Karpas-422 (cell line): ENCODE results near the gene NRXN3. TPM values are rescaled to one million over a fixed set of nuclear protein-coding genes. Genes with fewer than 3 reads are reported as not detected.
A peak's percentile ranks its signal among the peaks of the same experiment; 100 is the strongest.

ENCODE experiments used
- DNase-seq: peaks from one replicate; pipeline ENCODE4 v3.0.0-alpha.2; 2015
- H2AFZ ChIP-seq: fragments of 200-600 bp; sonication (generic); 2 replicates; pipeline ENCODE4 v1.6.1; 2014; ENCODE audit warnings: antibody characterized with exemption, low read length, mixed read lengths
- H3K27ac ChIP-seq: fragments of 200-600 bp; sonication (generic); 2 replicates; pipeline ENCODE4 v1.5.1; 2014; ENCODE audit warnings: mild to moderate bottlenecking, low read length, moderate library complexity
- H3K27me3 ChIP-seq: fragments of 200-600 bp; sonication (generic); 2 replicates; pipeline ENCODE4 v1.6.1; 2014; ENCODE audit warnings: low read length, mixed read lengths
- H3K36me3 ChIP-seq: fragments of 200-600 bp; sonication (generic); 2 replicates; pipeline ENCODE4 v1.6.1; 2014; ENCODE audit warnings: low read length, mixed read lengths; ENCODE audit not compliant: insufficient read depth
- H3K4me1 ChIP-seq: fragments of 200-600 bp; sonication (generic); 2 replicates; pipeline ENCODE4 v1.6.1; 2014; ENCODE audit warnings: mild to moderate bottlenecking, low read length, mixed read lengths
- H3K4me2 ChIP-seq: fragments of 200-600 bp; sonication (generic); 2 replicates; pipeline ENCODE4 v1.6.1; 2014; ENCODE audit warnings: low read length, low read depth, mild to moderate bottlenecking; ENCODE audit not compliant: poor library complexity, severe bottlenecking
- H3K4me3 ChIP-seq: fragments of 200-600 bp; sonication (generic); 2 replicates; pipeline ENCODE4 v1.5.1; 2014; ENCODE audit warnings: mild to moderate bottlenecking, antibody characterized with exemption, low read length, mixed read lengths
- H3K79me2 ChIP-seq: fragments of 200-600 bp; sonication (generic); 2 replicates; pipeline ENCODE4 v1.6.1; 2014; ENCODE audit warnings: mild to moderate bottlenecking, low read length, mixed read lengths
- H3K9ac ChIP-seq: fragments of 200-600 bp; sonication (generic); 2 replicates; pipeline ENCODE4 v1.6.0; 2014; ENCODE audit warnings: low read length
- H3K9me2 ChIP-seq: fragments of 200-600 bp; sonication (generic), shearing (Covaris generic); replicated peaks from 2 replicates; pipeline ENCODE4 v1.6.0; 2014; ENCODE audit warnings: mild to moderate bottlenecking, low read length, moderate library complexity; ENCODE audit not compliant: insufficient read depth
- H3K9me3 ChIP-seq: fragments of 300-700, 200-600 bp; sonication (generic); 2 replicates; pipeline ENCODE4 v1.6.1; 2014; ENCODE audit warnings: low read length, mixed read lengths
- H4K20me1 ChIP-seq: fragments of 200-600 bp; sonication (generic); 2 replicates; pipeline ENCODE4 v1.6.1; 2014; ENCODE audit warnings: mild to moderate bottlenecking, antibody characterized with exemption, low read length, low read depth; ENCODE audit not compliant: insufficient read depth
- total RNA-seq: library from RNA; depleted of rRNA; stranded (reverse); fragments of >200 nt; shearing (Covaris generic); gene quantifications from 2 replicates; pipeline ENCODE4 v1.2.3, GENCODE V29; 2014; ENCODE audit warnings: low replicate concordance

NRXN3 gene
- total RNA-seq, 1 experiment from 2014 or later = not detected

GRCh38 chr14:78873581-78873980 is 703.4 kb downstream of the NRXN3 start:
- Histone ChIP-seq H3K79me2 (no peaks in the 10 kb centered on the region), H3K4me3 (no peak overlapping the region), H3K36me3 (no peaks in the 10 kb centered on the region), H2AFZ (no peak overlapping the region), H3K9ac (no peak overlapping the region), H3K9me2 (no peaks in the 10 kb centered on the region), H3K27ac (no peak overlapping the region), H3K4me1 (no peaks in the 10 kb centered on the region), H4K20me1 (no peaks in the 10 kb centered on the region), H3K9me3 (no peaks in the 10 kb centered on the region), H3K4me2 (no peak overlapping the region), H3K27me3 (0 out of 2 replicates have a peak, but pooled peaks cover 4% of the 10 kb centered on the region)
- no peak for DNase-seq

DNA sequence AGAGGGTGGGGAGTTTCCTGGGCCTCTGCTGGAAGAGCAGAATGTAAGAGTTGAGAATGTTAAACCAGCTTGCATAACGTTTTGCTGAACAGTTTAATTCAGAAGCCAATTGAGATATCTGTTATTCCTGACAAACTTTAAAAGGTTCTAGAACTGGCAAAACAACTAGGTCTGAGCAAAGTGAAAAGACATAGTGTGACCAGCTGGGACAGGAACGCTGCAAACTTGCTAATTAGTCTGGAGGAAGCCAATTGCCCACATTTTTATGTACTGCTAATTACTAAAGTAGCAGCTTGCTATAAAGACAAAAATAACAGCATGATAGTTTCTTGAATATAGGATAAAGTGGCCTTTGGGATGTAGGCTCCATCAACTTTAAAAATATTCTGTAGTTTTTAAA is 704.9 kb downstream of the NRXN3 start:
- Histone ChIP-seq H3K79me2 (no peaks in the 10 kb centered on the region), H4K20me1 (no peaks in the 10 kb centered on the region)

DNA sequence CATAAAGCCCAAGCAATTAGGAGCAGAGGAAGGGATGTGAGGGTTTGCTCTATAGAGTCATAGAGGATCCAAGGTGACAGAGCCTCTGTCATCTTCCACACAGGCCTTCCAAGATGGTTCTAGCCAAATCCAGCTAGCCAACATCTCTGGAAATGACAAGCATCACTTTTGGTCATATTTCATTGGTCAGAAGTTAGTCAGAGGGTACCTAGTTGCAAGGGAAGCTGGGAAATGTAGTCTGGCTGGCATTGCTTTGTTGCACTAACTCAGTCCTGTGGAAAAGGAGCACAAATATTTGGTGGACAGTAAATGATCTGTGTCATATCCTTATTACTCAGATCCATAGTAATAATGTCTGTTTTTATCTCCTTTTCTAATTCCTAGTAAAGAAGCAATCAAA is 715.7 kb downstream of the NRXN3 start:
- Histone ChIP-seq H4K20me1 (no peaks in the 10 kb centered on the region), H3K9me3 (peaks cover 9% of the 10 kb centered on the region), H3K27ac (no peak overlapping the region), H3K9me2 (no peaks in the 10 kb centered on the region), H3K4me3 (no peak overlapping the region), H3K79me2 (no peaks in the 10 kb centered on the region), H3K9ac (no peak overlapping the region), H3K27me3 (peaks cover 2% of the 10 kb centered on the region; the same call in 1 of the 2 replicates), H3K36me3 (no peaks in the 10 kb centered on the region), H3K4me2 (no peak overlapping the region), H2AFZ (no peak overlapping the region), H3K4me1 (no peaks in the 10 kb centered on the region)
- DNase-seq = no peak

More for the DNA sequence above, 704.9 kb downstream of the NRXN3 start:
- no peaks in the 10 kb centered on the region for H3K4me1 ChIP-seq
- H3K4me2 ChIP-seq = no peak overlapping the region
- no peak overlapping the region for H3K4me3 ChIP-seq
- no peaks in the 10 kb centered on the region for H3K9me2 ChIP-seq
- H3K36me3 ChIP-seq = no peaks in the 10 kb centered on the region
- no peak overlapping the region for H2AFZ ChIP-seq
- no peak for DNase-seq
- no peak overlapping the region for H3K9ac ChIP-seq
- no peak overlapping the region for H3K27ac ChIP-seq
- H3K9me3 ChIP-seq = no peaks in the 10 kb centered on the region
- H3K27me3 ChIP-seq = 0 out of 2 replicates have a peak, but pooled peaks cover 4% of the 10 kb centered on the region

GRCh38 chr14:78897443-78897842 is 727.3 kb downstream of the NRXN3 start:
- H3K9me3 ChIP-seq = no peaks in the 10 kb centered on the region
- no peaks in the 10 kb centered on the region for H3K27me3 ChIP-seq
- H3K9me2 ChIP-seq = no peaks in the 10 kb centered on the region
- no peak overlapping the region for H2AFZ ChIP-seq
- H3K79me2 ChIP-seq = no peaks in the 10 kb centered on the region
- no peaks in the 10 kb centered on the region for H3K4me1 ChIP-seq
- H3K36me3 ChIP-seq = no peaks in the 10 kb centered on the region
- no peaks in the 10 kb centered on the region for H4K20me1 ChIP-seq
- no peak overlapping the region for H3K27ac ChIP-seq
- H3K4me2 ChIP-seq = no peak overlapping the region
- H3K9ac ChIP-seq = no peak overlapping the region
- H3K4me3 ChIP-seq = no peak overlapping the region
- no peak for DNase-seq

DNA sequence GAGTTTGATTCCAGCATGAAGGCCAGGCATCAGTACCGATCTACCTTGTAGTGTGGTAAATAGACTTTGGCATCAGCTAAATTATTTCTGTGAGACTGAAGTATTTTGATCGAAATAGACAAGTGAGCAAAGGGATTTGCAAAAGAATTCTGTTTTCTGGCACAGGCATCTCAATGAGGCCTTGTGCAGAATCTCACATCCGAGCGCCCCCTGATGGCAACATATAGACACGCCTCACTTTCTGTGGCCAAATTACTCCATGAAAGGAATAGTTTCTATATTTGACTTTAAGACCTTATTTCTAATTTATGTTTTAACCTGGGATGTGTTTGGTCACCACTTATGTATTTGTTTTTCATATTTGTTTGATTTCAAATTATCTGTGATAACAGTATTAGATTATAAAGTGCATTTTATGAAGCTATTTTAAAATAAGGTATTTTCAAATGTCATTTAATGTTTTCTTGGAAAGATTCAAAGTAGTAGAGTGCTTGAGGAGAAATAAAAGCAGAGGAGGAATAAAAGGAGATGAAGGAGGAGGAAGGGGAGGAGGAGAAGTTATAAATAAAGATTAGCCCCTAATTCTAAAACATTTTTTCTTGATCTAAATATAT is 731.9 kb downstream of the NRXN3 start:
- H4K20me1 ChIP-seq = no peaks in the 10 kb centered on the region
- no peaks in the 10 kb centered on the region for H3K79me2 ChIP-seq
- no peak overlapping the region for H3K27ac ChIP-seq
- no peak overlapping the region for H3K9ac ChIP-seq
- H3K4me1 ChIP-seq = no peaks in the 10 kb centered on the region
- H3K4me2 ChIP-seq = no peak overlapping the region
- H3K27me3 ChIP-seq = no peaks in the 10 kb centered on the region
- H3K9me2 ChIP-seq = no peaks in the 10 kb centered on the region
- H3K36me3 ChIP-seq = no peaks in the 10 kb centered on the region
- no peak overlapping the region for H2AFZ ChIP-seq
- no peaks in the 10 kb centered on the region for H3K9me3 ChIP-seq
- peak; percentile 82 for DNase-seq
- no peak overlapping the region for H3K4me3 ChIP-seq

GRCh38 chr14:78904094-78904493 is 733.9 kb downstream of the NRXN3 start:
- no peaks in the 10 kb centered on the region for H3K79me2 ChIP-seq
- H4K20me1 ChIP-seq = no peaks in the 10 kb centered on the region
- no peaks in the 10 kb centered on the region for H3K27me3 ChIP-seq
- H3K27ac ChIP-seq = no peak overlapping the region
- H3K9ac ChIP-seq = no peak overlapping the region
- H2AFZ ChIP-seq = no peak overlapping the region
- H3K9me3 ChIP-seq = no peaks in the 10 kb centered on the region
- H3K4me2 ChIP-seq = no peak overlapping the region
- no peaks in the 10 kb centered on the region for H3K4me1 ChIP-seq
- H3K36me3 ChIP-seq = no peaks in the 10 kb centered on the region
- no peaks in the 10 kb centered on the region for H3K9me2 ChIP-seq
- DNase-seq = no peak
- no peak overlapping the region for H3K4me3 ChIP-seq

- no peak overlapping the region for H2AFZ ChIP-seq
- H3K27me3 ChIP-seq = no peaks in the 10 kb centered on the region
- H3K9me3 ChIP-seq = no peaks in the 10 kb centered on the region
- H3K36me3 ChIP-seq = no peaks in the 10 kb centered on the region
- no peak overlapping the region for H3K4me2 ChIP-seq
- H4K20me1 ChIP-seq = no peaks in the 10 kb centered on the region
- H3K79me2 ChIP-seq = no peaks in the 10 kb centered on the region
- DNase-seq = no peak
- H3K4me3 ChIP-seq = no peak overlapping the region
- H3K9ac ChIP-seq = no peak overlapping the region
- H3K4me1 ChIP-seq = no peaks in the 10 kb centered on the region
- no peak overlapping the region for H3K27ac ChIP-seq
- no peaks in the 10 kb centered on the region for H3K9me2 ChIP-seq
Observed at GRCh38 chr14:78917462-78917861, 747.3 kb downstream of the NRXN3 start.

- Histone ChIP-seq H2AFZ (no peak overlapping the region), H3K9me2 (no peaks in the 10 kb centered on the region), H3K9me3 (no peaks in the 10 kb centered on the region), H3K36me3 (no peaks in the 10 kb centered on the region), H3K79me2 (no peaks in the 10 kb centered on the region), H4K20me1 (no peaks in the 10 kb centered on the region), H3K4me3 (no peak overlapping the region), H3K27ac (no peak overlapping the region), H3K9ac (no peak overlapping the region), H3K4me2 (no peak overlapping the region), H3K27me3 (no peaks in the 10 kb centered on the region), H3K4me1 (no peaks in the 10 kb centered on the region)
- DNase-seq = no peak
Observed at GRCh38 chr14:78921856-78922255, 751.7 kb downstream of the NRXN3 start.
